Loucy (cell line): Measurements from ENCODE around the gene ASCC1.

Experiments used
- EZH2phosphoT487 ChIP-seq: fragments of 200-600 bp; IDR thresholded peaks from 2 replicates; pipeline ENCODE4 v1.6.1; 2018; ENCODE audit warnings: antibody characterized with exemption, mild to moderate bottlenecking, moderate library complexity, borderline replicate concordance
- TF ChIP-seq, protein P1 (sequence below): fragments of 200-600 bp; sonication (generic); conservative IDR thresholded peaks from 2 replicates; pipeline ENCODE4 v1.5.1; 2014; ENCODE audit warnings: mild to moderate bottlenecking, antibody characterized with exemption, low read length

DNA sequence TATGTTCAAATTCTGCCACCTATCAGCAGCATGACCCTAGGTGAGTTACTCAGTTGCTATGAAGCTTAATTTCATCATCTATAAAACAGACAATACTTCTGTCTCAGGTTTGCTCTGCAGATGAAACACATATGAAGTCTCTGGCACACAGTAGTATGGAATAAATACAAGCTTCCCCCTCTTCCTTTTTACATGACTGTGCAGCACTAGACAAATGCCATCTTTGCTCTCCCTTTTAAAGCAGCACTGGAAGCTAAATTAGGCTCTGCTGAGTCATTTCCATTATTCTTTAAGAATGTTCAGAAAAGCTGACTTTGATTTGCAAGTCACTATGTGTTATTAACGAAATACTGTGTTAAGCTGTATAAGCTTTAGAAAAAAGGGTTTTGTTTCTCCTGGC is 40.9 kb downstream of the ASCC1 start:
- TF ChIP-seq, protein P1, sequence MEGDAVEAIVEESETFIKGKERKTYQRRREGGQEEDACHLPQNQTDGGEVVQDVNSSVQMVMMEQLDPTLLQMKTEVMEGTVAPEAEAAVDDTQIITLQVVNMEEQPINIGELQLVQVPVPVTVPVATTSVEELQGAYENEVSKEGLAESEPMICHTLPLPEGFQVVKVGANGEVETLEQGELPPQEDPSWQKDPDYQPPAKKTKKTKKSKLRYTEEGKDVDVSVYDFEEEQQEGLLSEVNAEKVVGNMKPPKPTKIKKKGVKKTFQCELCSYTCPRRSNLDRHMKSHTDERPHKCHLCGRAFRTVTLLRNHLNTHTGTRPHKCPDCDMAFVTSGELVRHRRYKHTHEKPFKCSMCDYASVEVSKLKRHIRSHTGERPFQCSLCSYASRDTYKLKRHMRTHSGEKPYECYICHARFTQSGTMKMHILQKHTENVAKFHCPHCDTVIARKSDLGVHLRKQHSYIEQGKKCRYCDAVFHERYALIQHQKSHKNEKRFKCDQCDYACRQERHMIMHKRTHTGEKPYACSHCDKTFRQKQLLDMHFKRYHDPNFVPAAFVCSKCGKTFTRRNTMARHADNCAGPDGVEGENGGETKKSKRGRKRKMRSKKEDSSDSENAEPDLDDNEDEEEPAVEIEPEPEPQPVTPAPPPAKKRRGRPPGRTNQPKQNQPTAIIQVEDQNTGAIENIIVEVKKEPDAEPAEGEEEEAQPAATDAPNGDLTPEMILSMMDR: no peak
- TF ChIP-seq EZH2phosphoT487: no peak
